Stomach (tissue), 9 donors: ENCODE results near the gene TAF15. TPM values are rescaled to one million over a fixed set of nuclear protein-coding genes. Genes with fewer than 3 reads are reported as not detected.

Experiments
- DNase-seq, 2 donors: peaks; one replicate each; pipeline versions ENCODE4 v3.0.0 to v3.0.0-alpha.2; 2013 to 2019
- H3K27ac ChIP-seq, 5 donors: fragments of 200-600 bp in 4 of 5; sonication (generic) in 4 of 5; one replicate each; pipeline ENCODE4 v1.5.1; 2013 to 2019; ENCODE audit warnings: mild to moderate bottlenecking in 1 of 5, moderate library complexity in 1 of 5
- H3K27me3 ChIP-seq, 3 donors: fragments of 200-600 bp; sonication (generic); one replicate each; pipeline ENCODE4 v1.5.1; 2017 to 2019; ENCODE audit warnings: mixed run types in 1 of 3
- H3K36me3 ChIP-seq, 4 donors: fragments of 200-600 bp; sonication (generic); 1 replicate in 3 of 4; 2 replicates in 1 of 4; pipeline ENCODE4 v1.5.1; 2016 to 2019
- H3K4me1 ChIP-seq, 4 donors: fragments of 200-600 bp; sonication (generic); one replicate each; pipeline ENCODE4 v1.5.1; 2016 to 2019
- H3K4me3 ChIP-seq, 4 donors: fragments of 200-600 bp; sonication (generic) in 3 of 4; one replicate each; pipeline ENCODE4 v1.5.1; 2016 to 2019; ENCODE audit warnings: mild to moderate bottlenecking in 1 of 4
- H3K9me3 ChIP-seq, 4 donors: fragments of 200-600 bp; sonication (generic); one replicate each; pipeline ENCODE4 v1.5.1; 2016 to 2019
- EP300 ChIP-seq: sonication (generic); formaldehyde crosslinking; IDR thresholded peaks from one replicate; pipeline ENCODE4 v1.6.1; 2017; ENCODE audit warnings: antibody characterized with exemption
- POLR2A ChIP-seq, 4 donors: fragments of 450-650 bp; IDR thresholded peaks; one replicate each; pipeline ENCODE4 v1.6.1; 2016; ENCODE audit warnings: antibody characterized with exemption in 4 of 4, control low read depth in 2 of 4, mild to moderate bottlenecking in 1 of 4, moderate library complexity in 1 of 4
- POLR2AphosphoS5 ChIP-seq, 3 donors: sonication (generic); formaldehyde crosslinking; IDR thresholded peaks; one replicate each; pipeline ENCODE4 v1.6.1; 2016; ENCODE audit warnings: antibody characterized with exemption in 3 of 3
- WGBS, 5 donors: extraction: QIAGEN DNeasy Blood & Tissue Kit in 3 of 5; methylation state at CpG; one replicate each; pipeline versions ENCODE4 v1.1.5 to v1.1.7; 2013 to 2018; 5-methylcytosine and 5-hydroxymethylcytosine counted together
- intact Hi-C: fragments of 100-400 bp; cut with DNase I; formaldehyde crosslinking; loops from one replicate; pipeline ENCODE4 v1.15.1; 2023; ENCODE audit warnings: low total_unique reads
- polyA plus RNA-seq, 3 donors: library from polyadenylated mRNA; stranded (reverse); fragments of 200-250 nt; gene quantifications; one replicate each; pipeline ENCODE4 v1.2.3, GENCODE V29; 2013
- total RNA-seq, 5 donors: library from RNA; depleted of rRNA; stranded (reverse); fragments of >200 nt; gene quantifications; one replicate each; pipeline versions ENCODE4 v1.1.0 to v1.2.3, GENCODE V29; 2014 to 2016
- TF ChIP-seq, protein P1 (sequence below), 7 experiments: fragments of 450-650 bp in 4 of 7; fragments of 200-600 bp in 3 of 7; sonication (generic) in 3 of 7; IDR thresholded peaks; one replicate each; pipeline ENCODE4 v1.5.1; 2016 to 2019; ENCODE audit warnings: antibody characterized with exemption in 7 of 7, control low read depth in 2 of 7, mild to moderate bottlenecking in 1 of 7
- donor health status: healthy with polysubstance abuse.
- donor health status: Bipolar disorder and iron deficiency.
- donor health status: healthy.

Gene TAF15
- total and polyA plus RNA-seq, 8 donors: 21.1 to 127 (median 78.5) TPM

DNA sequence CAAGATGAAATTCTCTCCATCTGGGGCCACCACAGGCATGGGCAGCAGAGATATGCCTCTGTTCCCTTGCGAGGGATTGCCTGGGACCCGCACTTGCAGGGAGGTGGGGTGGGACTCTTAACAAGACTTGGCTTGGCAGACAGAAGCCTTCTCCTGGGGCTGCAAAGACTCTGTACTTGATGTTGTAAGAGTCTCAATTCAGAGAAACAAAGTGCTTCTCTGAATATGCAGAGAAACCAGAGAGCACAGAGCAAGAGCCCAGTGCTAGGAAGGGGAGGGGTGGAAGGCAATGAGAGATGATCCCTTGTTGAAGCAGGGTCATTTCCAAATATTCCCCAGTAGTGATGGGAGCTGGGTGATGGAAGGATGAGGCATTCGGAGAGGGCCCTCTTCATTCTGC is 16.0 kb upstream of the TAF15 start:
- Histone ChIP-seq H3K9me3 (no peaks in the 10 kb centered on the region), H3K36me3 (no peaks in the 10 kb centered on the region), H3K27ac (peak overlapping the region in 2 of 5 donors; percentile 22 to 27), H3K27me3 (peaks cover 0 to 50% (median 7%) of the 10 kb centered on the region in 3 donors), H3K4me3 (peak overlapping the region in 1 of 4 donors; percentile 84), H3K4me1 (peaks cover 17 to 60% (median 31%) of the 10 kb centered on the region in 4 donors)
- 67 to 88% (median 83%) methylated on average over 3 of the region's 3 CpGs for WGBS, 5 donors
- DNase-seq: peak in 1 of 2 donors; percentile 20
- no peak for TF ChIP-seq POLR2AphosphoS5 (IDR thresholded peaks at IDR 0.05)
- TF ChIP-seq EP300: no peak
- no peak for TF ChIP-seq POLR2A (IDR thresholded peaks at IDR 0.05)
- TF ChIP-seq, protein P1, sequence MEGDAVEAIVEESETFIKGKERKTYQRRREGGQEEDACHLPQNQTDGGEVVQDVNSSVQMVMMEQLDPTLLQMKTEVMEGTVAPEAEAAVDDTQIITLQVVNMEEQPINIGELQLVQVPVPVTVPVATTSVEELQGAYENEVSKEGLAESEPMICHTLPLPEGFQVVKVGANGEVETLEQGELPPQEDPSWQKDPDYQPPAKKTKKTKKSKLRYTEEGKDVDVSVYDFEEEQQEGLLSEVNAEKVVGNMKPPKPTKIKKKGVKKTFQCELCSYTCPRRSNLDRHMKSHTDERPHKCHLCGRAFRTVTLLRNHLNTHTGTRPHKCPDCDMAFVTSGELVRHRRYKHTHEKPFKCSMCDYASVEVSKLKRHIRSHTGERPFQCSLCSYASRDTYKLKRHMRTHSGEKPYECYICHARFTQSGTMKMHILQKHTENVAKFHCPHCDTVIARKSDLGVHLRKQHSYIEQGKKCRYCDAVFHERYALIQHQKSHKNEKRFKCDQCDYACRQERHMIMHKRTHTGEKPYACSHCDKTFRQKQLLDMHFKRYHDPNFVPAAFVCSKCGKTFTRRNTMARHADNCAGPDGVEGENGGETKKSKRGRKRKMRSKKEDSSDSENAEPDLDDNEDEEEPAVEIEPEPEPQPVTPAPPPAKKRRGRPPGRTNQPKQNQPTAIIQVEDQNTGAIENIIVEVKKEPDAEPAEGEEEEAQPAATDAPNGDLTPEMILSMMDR (IDR thresholded peaks at IDR 0.05): no peak
- intact Hi-C loops: no loop called here

DNA sequence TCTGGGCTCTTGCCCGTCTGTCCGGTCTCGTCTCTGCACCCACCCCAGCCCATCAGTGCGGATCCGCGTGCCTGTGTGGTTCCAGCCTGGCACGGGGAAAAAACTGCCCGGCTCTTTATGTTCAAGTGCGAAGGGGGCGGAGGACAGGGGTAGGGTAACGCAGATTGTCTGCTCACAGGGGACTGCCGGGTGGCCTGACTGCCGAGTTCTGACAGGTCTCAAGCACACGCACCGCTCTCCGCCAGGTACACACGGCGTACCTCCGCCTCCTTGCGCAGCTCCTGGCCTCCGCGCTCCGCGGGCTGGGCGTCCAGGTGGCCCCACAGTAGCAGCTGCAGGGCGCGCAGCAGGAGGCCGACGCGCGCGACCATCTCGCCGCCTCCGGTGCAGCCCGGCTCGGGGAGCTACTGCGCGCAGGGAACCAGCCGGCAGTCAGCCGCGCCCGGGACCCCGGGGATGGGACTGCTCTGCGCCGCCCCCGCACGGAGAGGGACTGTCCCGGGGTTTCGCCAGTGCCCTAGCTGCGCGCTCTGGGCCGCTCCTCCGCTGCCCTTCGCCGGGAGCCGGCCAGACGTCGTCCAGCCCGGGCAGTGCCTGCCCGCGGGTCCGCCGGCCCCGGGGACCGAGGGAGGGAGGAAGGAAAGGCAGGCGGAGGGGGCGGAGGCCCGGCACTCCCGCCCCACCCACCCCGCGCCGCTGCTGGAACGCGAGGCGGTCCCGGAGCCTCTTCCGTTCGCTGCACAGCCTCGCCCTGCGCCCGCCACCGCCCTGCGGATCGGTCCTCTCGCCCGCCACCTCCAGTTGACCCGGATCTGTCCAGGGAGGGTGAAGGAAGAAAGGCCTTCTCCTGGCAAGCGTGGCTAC is 14.0 kb upstream of the TAF15 start, which contains the start of gene MMP28:
Gene MMP28, minus strand, starts transcription at position 635 of the 864 bp plus-strand sequence. Its CDS starts 264 bp downstream, at position 371.
- peaks cover 0 to 55% (median 7%) of the 10 kb centered on the region in 3 donors for H3K27me3 ChIP-seq
- H3K4me3 ChIP-seq: peak within 1 kb of the TSS; percentile 65 to 84 (median 66)
- H3K36me3 ChIP-seq: no peaks in the 10 kb centered on the region
- no peaks in the 10 kb centered on the region for H3K9me3 ChIP-seq
- peak within 1 kb of the TSS; percentile 57 to 76 (median 68) for H3K27ac ChIP-seq
- H3K4me1 ChIP-seq: peaks cover 16 to 55% (median 33%) of the 10 kb centered on the region in 4 donors
- peak; percentile 64 to 87 for DNase-seq
- TF ChIP-seq, protein P1 (IDR thresholded peaks at IDR 0.05): no peak
- peak in 2 of 3 donors; percentile 23 to 32 for TF ChIP-seq POLR2AphosphoS5 (IDR thresholded peaks at IDR 0.05)
- intact Hi-C loops: no loop called here
- WGBS, 5 donors: 0 to 4% (median 1%) methylated on average over 27 to 88 of the region's 89 CpGs

DNA sequence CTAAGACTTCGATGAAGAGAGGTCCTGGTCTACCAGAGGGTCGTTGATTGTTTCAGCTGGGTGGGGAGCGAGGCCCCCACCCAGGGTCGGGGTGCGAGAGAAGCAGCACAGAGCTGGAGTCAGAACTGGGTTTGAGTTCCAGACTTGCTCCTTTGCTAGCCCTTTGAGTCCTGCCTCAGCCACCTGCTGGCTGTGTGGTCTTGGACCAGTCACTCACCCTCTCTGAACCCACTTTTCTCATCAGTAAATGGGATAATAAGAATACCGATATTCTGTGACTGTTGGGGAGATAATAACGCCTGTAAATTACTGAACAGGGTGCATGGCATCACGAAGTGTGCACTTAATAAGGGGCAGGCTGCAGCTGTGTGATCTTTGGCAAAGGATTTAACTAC is 13.4 kb upstream of the TAF15 start:
- Histone ChIP-seq H3K27me3 (peaks cover 0 to 55% (median 7%) of the 10 kb centered on the region in 3 donors), H3K4me3 (peak overlapping the region; percentile 65 to 84 (median 66)), H3K27ac (peak overlapping the region in 4 of 5 donors; percentile 57 to 76 (median 71)), H3K9me3 (no peaks in the 10 kb centered on the region), H3K4me1 (peaks cover 19 to 61% (median 38%) of the 10 kb centered on the region in 4 donors), H3K36me3 (no peaks in the 10 kb centered on the region)
- WGBS, 5 donors: 24 to 38% (median 34%) methylated on average over 7 to 8 of the region's 8 CpGs
- no peak for TF ChIP-seq POLR2A (IDR thresholded peaks at IDR 0.05)
- no peak for TF ChIP-seq POLR2AphosphoS5 (IDR thresholded peaks at IDR 0.05)
- TF ChIP-seq, protein P1 (IDR thresholded peaks at IDR 0.05): no peak
- no peak for TF ChIP-seq EP300
- no peak for DNase-seq
- intact Hi-C loops: no loop called here

DNA sequence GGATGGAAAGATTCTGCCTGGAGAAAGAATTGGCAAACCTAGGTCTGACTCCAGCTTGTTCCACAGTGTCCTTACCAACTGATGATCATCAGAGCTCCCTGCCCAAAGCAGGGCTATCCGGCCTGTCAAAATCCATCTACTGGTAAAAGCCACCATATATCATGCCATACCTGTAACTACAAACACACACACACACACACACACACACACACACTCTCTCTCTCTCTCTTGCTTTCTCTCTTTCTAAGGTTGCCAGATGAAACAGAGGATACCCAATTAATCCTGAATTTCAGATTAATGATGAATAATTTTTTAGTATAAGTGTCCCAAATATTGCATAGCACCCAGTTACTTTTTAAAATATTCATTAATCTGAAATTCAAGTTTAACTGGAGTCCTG is 12.3 kb upstream of the TAF15 start:
- Histone ChIP-seq H3K27ac (no peak overlapping the region), H3K9me3 (no peaks in the 10 kb centered on the region), H3K36me3 (no peaks in the 10 kb centered on the region), H3K4me1 (peaks cover 23 to 72% (median 48%) of the 10 kb centered on the region in 4 donors), H3K4me3 (no peak overlapping the region), H3K27me3 (peaks cover 0 to 55% (median 7%) of the 10 kb centered on the region in 3 donors)
- TF ChIP-seq EP300: no peak
- TF ChIP-seq, protein P1 (IDR thresholded peaks at IDR 0.05): no peak
- TF ChIP-seq POLR2AphosphoS5 (IDR thresholded peaks at IDR 0.05): no peak
- TF ChIP-seq POLR2A (IDR thresholded peaks at IDR 0.05): no peak
- 85 to 100% (median 93%) methylated on average over 1 of the region's 1 CpG for whole genome bisulfite sequencing, 5 donors
- DNase-seq: no peak
- intact Hi-C loops: no loop called here
